Measurements from ENCODE around the gene SCARB1.

SCARB1 gene

GRCh38 chr12:124827588-124828184 is 36.0 kb downstream of the SCARB1 start:
- DNase-seq (ENCODE audit: low read depth), result no peak
- H3K4me3 ChIP-seq (replicated peaks; ENCODE audit: low read depth, low read length), result no peak overlapping the region
- no peak for TF ChIP-seq CTCF (IDR thresholded peaks at IDR 0.05; ENCODE audit: low read length, missing control alignments)

- no peak for TF ChIP-seq CTCF (IDR thresholded peaks at IDR 0.05; ENCODE audit: low read length, missing control alignments)
- H3K4me3 ChIP-seq (replicated peaks; ENCODE audit: low read depth, low read length), result no peak overlapping the region
- no peak for DNase-seq (ENCODE audit: low read depth)
These were observed 39.5 kb downstream of the SCARB1 start for GRCh38 chr12:124824195-124824594.

- DNase-seq (ENCODE audit: low read depth), result no peak
These were observed 40.2 kb downstream of the SCARB1 start for GRCh38 chr12:124823272-124823970.

GRCh38 chr12:124822218-124822617 is 41.4 kb downstream of the SCARB1 start:
- TF ChIP-seq CTCF (IDR thresholded peaks at IDR 0.05; ENCODE audit: low read length, missing control alignments), result no peak
- no peak for DNase-seq (ENCODE audit: low read depth)
- no peak overlapping the region for H3K4me3 ChIP-seq (replicated peaks; ENCODE audit: low read depth, low read length)

More at GRCh38 chr12:124823272-124823970, 40.2 kb downstream of the SCARB1 start:
- H3K4me3 ChIP-seq (replicated peaks; ENCODE audit: low read depth, low read length), result no peak overlapping the region
- TF ChIP-seq CTCF (IDR thresholded peaks at IDR 0.05; ENCODE audit: low read length, missing control alignments), result no peak

GRCh38 chr12:124821252-124822200 is 42.1 kb downstream of the SCARB1 start:
- no peak overlapping the region for H3K4me3 ChIP-seq (replicated peaks; ENCODE audit: low read depth, low read length)
- DNase-seq (ENCODE audit: low read depth), result no peak

GRCh38 chr12:124820199-124820598 is 43.5 kb downstream of the SCARB1 start:
- no peak overlapping the region for H3K4me3 ChIP-seq (replicated peaks; ENCODE audit: low read depth, low read length)
- DNase-seq (ENCODE audit: low read depth), result no peak
- no peak for TF ChIP-seq CTCF (IDR thresholded peaks at IDR 0.05; ENCODE audit: low read length, missing control alignments)

More at GRCh38 chr12:124821252-124822200, 42.1 kb downstream of the SCARB1 start:
- no peak for TF ChIP-seq CTCF (IDR thresholded peaks at IDR 0.05; ENCODE audit: low read length, missing control alignments)
